Endothelial cell of umbilical vein (primary cell): ENCODE measurements around the gene DLL4.

Experiments
- POLR2A ChIP-seq: IDR thresholded peaks from 2 replicates; pipeline ENCODE4 v1.6.1; 2012; ENCODE audit warnings: low read depth, mild to moderate bottlenecking, control low read depth, low read length
- POLR2AphosphoS5 ChIP-seq: IDR thresholded peaks from 2 replicates; pipeline ENCODE4 v1.6.1; 2012; ENCODE audit warnings: low read depth, mild to moderate bottlenecking, control low read depth, low read length, moderate library complexity; ENCODE audit not compliant: insufficient read depth
- TF ChIP-seq, protein P1 (sequence below): IDR thresholded peaks from 2 replicates; pipeline ENCODE4 v1.6.1; 2011; ENCODE audit not compliant: insufficient read depth, insufficient read length
- TF ChIP-seq, protein P2 (sequence below), 2 donors: IDR thresholded peaks; 1 replicate in 1 of 2; 2 replicates in 1 of 2; pipeline ENCODE4 v1.5.1; 2011; ENCODE audit warnings: low read length in 2 of 2, mild to moderate bottlenecking in 2 of 2, moderate library complexity in 2 of 2, control low read depth in 1 of 2, inconsistent platforms in 1 of 2, low read depth in 1 of 2; ENCODE audit not compliant: insufficient read depth in 1 of 2; ENCODE audit errors: extremely low read depth in 1 of 2

DNA sequence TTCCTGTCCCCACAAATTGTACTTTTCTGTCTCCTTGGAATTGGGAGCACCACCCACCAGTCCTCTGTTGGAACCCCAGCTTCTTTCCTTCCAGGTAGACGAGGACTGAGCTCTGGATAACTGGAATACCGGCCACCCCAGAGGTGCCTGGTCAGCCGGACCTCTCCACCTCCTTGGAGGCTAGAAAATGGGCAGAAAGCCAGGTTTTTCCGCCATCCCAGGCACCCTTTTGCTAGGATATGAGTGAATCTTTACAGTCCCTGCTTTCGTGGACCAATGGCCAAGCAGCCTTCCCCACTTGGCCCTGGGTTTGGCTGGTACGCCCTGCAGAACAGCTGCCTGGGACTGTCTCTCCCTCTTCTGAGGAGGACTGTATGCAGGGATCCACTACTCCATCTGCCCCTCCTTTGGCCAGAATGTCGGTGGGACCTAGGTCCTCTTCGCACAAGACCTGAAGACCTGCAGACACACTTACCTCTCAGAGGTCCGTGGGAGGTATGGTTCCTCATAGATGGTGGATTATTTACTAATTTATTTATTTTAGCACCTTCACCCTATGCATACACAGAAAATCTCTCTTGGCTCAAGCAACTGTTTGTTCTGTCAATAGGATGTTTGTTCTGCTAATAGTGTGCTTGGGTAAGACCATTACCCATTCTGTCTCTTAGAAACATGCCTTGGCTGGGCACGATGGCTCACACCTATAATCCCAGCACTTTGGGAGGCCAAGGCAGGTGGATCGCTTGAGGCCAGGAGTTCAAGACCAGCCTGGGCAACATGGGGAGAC lies 15.6 kb downstream of the DLL4 start:
- TF ChIP-seq POLR2A: no peak
- TF ChIP-seq POLR2AphosphoS5: no peak
- TF ChIP-seq, protein P1, sequence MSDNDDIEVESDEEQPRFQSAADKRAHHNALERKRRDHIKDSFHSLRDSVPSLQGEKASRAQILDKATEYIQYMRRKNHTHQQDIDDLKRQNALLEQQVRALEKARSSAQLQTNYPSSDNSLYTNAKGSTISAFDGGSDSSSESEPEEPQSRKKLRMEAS: no peak
- TF ChIP-seq, protein P2, sequence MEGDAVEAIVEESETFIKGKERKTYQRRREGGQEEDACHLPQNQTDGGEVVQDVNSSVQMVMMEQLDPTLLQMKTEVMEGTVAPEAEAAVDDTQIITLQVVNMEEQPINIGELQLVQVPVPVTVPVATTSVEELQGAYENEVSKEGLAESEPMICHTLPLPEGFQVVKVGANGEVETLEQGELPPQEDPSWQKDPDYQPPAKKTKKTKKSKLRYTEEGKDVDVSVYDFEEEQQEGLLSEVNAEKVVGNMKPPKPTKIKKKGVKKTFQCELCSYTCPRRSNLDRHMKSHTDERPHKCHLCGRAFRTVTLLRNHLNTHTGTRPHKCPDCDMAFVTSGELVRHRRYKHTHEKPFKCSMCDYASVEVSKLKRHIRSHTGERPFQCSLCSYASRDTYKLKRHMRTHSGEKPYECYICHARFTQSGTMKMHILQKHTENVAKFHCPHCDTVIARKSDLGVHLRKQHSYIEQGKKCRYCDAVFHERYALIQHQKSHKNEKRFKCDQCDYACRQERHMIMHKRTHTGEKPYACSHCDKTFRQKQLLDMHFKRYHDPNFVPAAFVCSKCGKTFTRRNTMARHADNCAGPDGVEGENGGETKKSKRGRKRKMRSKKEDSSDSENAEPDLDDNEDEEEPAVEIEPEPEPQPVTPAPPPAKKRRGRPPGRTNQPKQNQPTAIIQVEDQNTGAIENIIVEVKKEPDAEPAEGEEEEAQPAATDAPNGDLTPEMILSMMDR (IDR thresholded peaks at IDR 0.05; ENCODE audit: extremely low read depth in 1 of 2, insufficient read depth in 1 of 2, low read depth in 1 of 2, low read length in 2 of 2): no peak
